IMR-90 (cell line): Measurements from ENCODE around the gene EPO. TPM values are rescaled to one million over a fixed set of nuclear protein-coding genes. Genes with fewer than 3 reads are reported as not detected.

Experiments used
- ATAC-seq: fragments of 200-7000 bp; cut with Tn5 transposase; 2 replicates; pipeline ENCODE4 v1.9.1; 2020; ENCODE audit warnings: low read depth, mild to moderate bottlenecking, moderate library complexity
- BruUV-seq: library from RNA; stranded (reverse); fragments of 400-500 nt; replicated peaks from 2 replicates; lab custom pipeline; 2021; lab: Mats Ljungman, UMichigan
- CTCF ChIA-PET: fragments of 300-600 bp; formaldehyde crosslinking; extraction: SDS; loops from one replicate; lab custom pipeline; 2021; ENCODE audit warnings: antibody characterized with exemption; lab: Yijun Ruan, JAX
- POLR2A ChIA-PET: fragments of 300-600 bp; sonication (Branson Sonifier 250); formaldehyde crosslinking; loops from one replicate; lab custom pipeline; 2022; ENCODE audit warnings: antibody characterized with exemption; ENCODE audit not compliant: unreplicated experiment; lab: Charles Lee
- DNase-seq: peaks from one replicate; pipeline ENCODE4 v3.0.0; 2013
- H2AFZ ChIP-seq: replicated peaks from 2 replicates; pipeline ENCODE3; 2013; ENCODE audit warnings: low read length, mild to moderate bottlenecking; ENCODE audit not compliant: poor library complexity
- H2AK5ac ChIP-seq: 2 replicates; pipeline ENCODE4 v1.6.1; 2013; ENCODE audit warnings: low read depth, low read length, inconsistent platforms
- H2AK9ac ChIP-seq: replicated peaks from 2 replicates; pipeline ENCODE3; 2013; ENCODE audit warnings: mild to moderate bottlenecking, low read depth, low read length, moderate library complexity; ENCODE audit not compliant: poor library complexity
- H2BK120ac ChIP-seq: 2 replicates; pipeline ENCODE4 v1.6.1; 2013; ENCODE audit warnings: low read depth, low read length, inconsistent platforms
- H2BK15ac ChIP-seq: 3 replicates; pipeline ENCODE4 v1.6.1; 2013; ENCODE audit warnings: low read depth, low read length, inconsistent platforms
- H2BK20ac ChIP-seq: 2 replicates; pipeline ENCODE4 v1.6.1; 2013; ENCODE audit warnings: low read depth, mild to moderate bottlenecking, inconsistent platforms, low read length, moderate library complexity
- H2BK5ac ChIP-seq: 2 replicates; pipeline ENCODE4 v1.6.1; 2013; ENCODE audit warnings: mild to moderate bottlenecking, low read depth, low read length, inconsistent platforms; ENCODE audit not compliant: poor library complexity, severe bottlenecking
- H3K14ac ChIP-seq: replicated peaks from 2 replicates; pipeline ENCODE4 v1.6.1; 2013; ENCODE audit warnings: low read depth, low read length, inconsistent platforms
- H3K18ac ChIP-seq: 2 replicates; pipeline ENCODE4 v1.6.1; 2013; ENCODE audit warnings: low read depth, low read length, control low read depth
- H3K23ac ChIP-seq: 2 replicates; pipeline ENCODE4 v1.6.1; 2013; ENCODE audit warnings: low read depth, low read length, inconsistent platforms
- H3K27ac ChIP-seq: 2 replicates; pipeline ENCODE4 v1.5.1; 2013; ENCODE audit warnings: mild to moderate bottlenecking, control low read depth, low read length; ENCODE audit not compliant: insufficient read depth
- H3K27me3 ChIP-seq: 2 replicates; pipeline ENCODE4 v1.6.1; 2013; ENCODE audit warnings: low read length; ENCODE audit not compliant: control insufficient read depth, insufficient read depth
- H3K36me3 ChIP-seq: 2 replicates; pipeline ENCODE4 v1.6.1; 2013; ENCODE audit warnings: low read length, mixed read lengths; ENCODE audit not compliant: control insufficient read depth, insufficient read depth
- H3K4ac ChIP-seq: 2 replicates; pipeline ENCODE4 v1.6.1; 2013; ENCODE audit warnings: low read depth, low read length, inconsistent platforms
- H3K4me1 ChIP-seq: 2 replicates; pipeline ENCODE4 v1.6.1; 2013; ENCODE audit warnings: low read length, mixed read lengths; ENCODE audit not compliant: control insufficient read depth, insufficient read depth
- H3K4me2 ChIP-seq: 2 replicates; pipeline ENCODE4 v1.6.1; 2013; ENCODE audit warnings: low read depth, mild to moderate bottlenecking, control low read depth, low read length, moderate library complexity
- H3K4me3 ChIP-seq: 2 replicates; pipeline ENCODE4 v1.5.1; 2013; ENCODE audit warnings: low read depth, mild to moderate bottlenecking, control low read depth, low read length, moderate library complexity; ENCODE audit not compliant: insufficient read depth
- H3K56ac ChIP-seq: 2 replicates; pipeline ENCODE4 v1.6.1; 2013; ENCODE audit warnings: low read length, inconsistent platforms; ENCODE audit not compliant: insufficient read depth; ENCODE audit errors: extremely low read depth
- H3K79me1 ChIP-seq, 2 experiments: 2 replicates each; pipeline ENCODE4 v1.6.1; 2013; ENCODE audit warnings: low read length in 2 of 2, inconsistent platforms in 1 of 2, low read depth in 1 of 2
- H3K9ac ChIP-seq: 2 replicates; pipeline ENCODE4 v1.6.1; 2013; ENCODE audit warnings: low read depth, low read length, control low read depth
- H3K9me1 ChIP-seq: 2 replicates; pipeline ENCODE4 v1.6.1; 2013; ENCODE audit warnings: low read length, inconsistent platforms; ENCODE audit not compliant: insufficient read depth
- H3K9me3 ChIP-seq: 2 replicates; pipeline ENCODE4 v1.6.1; 2013; ENCODE audit warnings: low read length; ENCODE audit not compliant: control insufficient read depth, insufficient read depth
- H4K20me1 ChIP-seq: 2 replicates; pipeline ENCODE4 v1.6.1; 2013; ENCODE audit warnings: low read length, inconsistent platforms; ENCODE audit not compliant: insufficient read depth
- H4K5ac ChIP-seq: 2 replicates; pipeline ENCODE4 v1.6.1; 2013; ENCODE audit warnings: mild to moderate bottlenecking, low read depth, low read length, control low read depth
- H4K8ac ChIP-seq, 2 experiments: 2 replicates each; pipeline ENCODE4 v1.6.1; 2013; ENCODE audit warnings: low read depth in 2 of 2, low read length in 2 of 2, control low read depth in 1 of 2, inconsistent platforms in 1 of 2
- H4K91ac ChIP-seq: 2 replicates; pipeline ENCODE4 v1.6.1; 2013; ENCODE audit warnings: low read depth, low read length, inconsistent platforms; ENCODE audit not compliant: insufficient read depth
- BHLHE40 ChIP-seq: fragments of 150-350 bp; IDR thresholded peaks from 2 replicates; pipeline ENCODE4 v1.6.1; 2016; ENCODE audit warnings: mild to moderate bottlenecking, low read depth, low read length
- CEBPB ChIP-seq: IDR thresholded peaks from 2 replicates; pipeline ENCODE4 v1.6.1; 2012; ENCODE audit warnings: low read depth, low read length, improper control_type of control experiment
- CHD1 ChIP-seq: IDR thresholded peaks from 2 replicates; pipeline ENCODE4 v1.6.1; 2012; ENCODE audit warnings: low read depth, low read length, improper control_type of control experiment
- CTCF ChIP-seq: conservative IDR thresholded peaks from 2 replicates; pipeline ENCODE4 v1.5.1; 2012; ENCODE audit warnings: mild to moderate bottlenecking, low read depth, low read length, improper control_type of control experiment
- ELK1 ChIP-seq: fragments of 150-350 bp; IDR thresholded peaks from 2 replicates; pipeline ENCODE4 v1.6.1; 2016; ENCODE audit warnings: low read depth, mild to moderate bottlenecking, low read length, moderate library complexity, borderline replicate concordance
- FOS ChIP-seq: fragments of 150-350 bp; IDR thresholded peaks from 2 replicates; pipeline ENCODE4 v1.6.1; 2016; ENCODE audit warnings: low read depth, low read length
- MAFK ChIP-seq: IDR thresholded peaks from 2 replicates; pipeline ENCODE4 v1.6.1; 2012; ENCODE audit warnings: low read depth, low read length, improper control_type of control experiment
- MAZ ChIP-seq: IDR thresholded peaks from 2 replicates; pipeline ENCODE4 v1.6.1; 2012; ENCODE audit warnings: low read depth, mild to moderate bottlenecking, low read length, improper control_type of control experiment, moderate library complexity, borderline replicate concordance
- MXI1 ChIP-seq: IDR thresholded peaks from 2 replicates; pipeline ENCODE4 v1.6.1; 2012; ENCODE audit warnings: low read depth, mild to moderate bottlenecking, low read length, moderate library complexity, borderline replicate concordance
- NFE2L2 ChIP-seq: fragments of 150-350 bp; IDR thresholded peaks from 2 replicates; pipeline ENCODE4 v1.6.1; 2016; ENCODE audit warnings: low read depth, mild to moderate bottlenecking, low read length
- POLR2A ChIP-seq: IDR thresholded peaks from 2 replicates; pipeline ENCODE4 v1.6.1; 2012; ENCODE audit warnings: mild to moderate bottlenecking, low read depth, low read length
- RAD21 ChIP-seq: IDR thresholded peaks from 2 replicates; pipeline ENCODE4 v1.6.1; 2012; ENCODE audit warnings: low read length, improper control_type of control experiment
- RCOR1 ChIP-seq: IDR thresholded peaks from 2 replicates; pipeline ENCODE4 v1.6.1; 2012; ENCODE audit warnings: mild to moderate bottlenecking, low read length, improper control_type of control experiment; ENCODE audit not compliant: insufficient replicate concordance
- RFX5 ChIP-seq: IDR thresholded peaks from 2 replicates; pipeline ENCODE4 v1.8.0; 2012; ENCODE audit warnings: low read depth, mild to moderate bottlenecking, low read length, moderate library complexity
- SMC3 ChIP-seq: fragments of 150-350 bp; IDR thresholded peaks from 2 replicates; pipeline ENCODE4 v1.6.1; 2016; ENCODE audit warnings: low read depth, mild to moderate bottlenecking, antibody characterized with exemption, low read length, moderate library complexity
- WGBS, 2 experiments: methylation state at CpG; one replicate each; pipeline versions ENCODE4 v1.1.5 to v1.1.7; 2013; ENCODE audit warnings: missing lambda C conversion rate in 2 of 2; ENCODE audit not compliant: insufficient read length in 1 of 2; ENCODE audit errors: extremely low coverage in 2 of 2; 5-methylcytosine and 5-hydroxymethylcytosine counted together
- dilution Hi-C: fragments of 300-500 bp; cut with HindIII; formaldehyde crosslinking; loops from one replicate; pipeline ENCODE4 v1.14.3; 2018; ENCODE audit warnings: low sequenced_read_pairs; ENCODE audit not compliant: unreplicated experiment
- in situ Hi-C: fragments of 300-500 bp; cut with MboI; formaldehyde crosslinking; loops from 3 replicates; pipeline ENCODE4 v1.14.3; 2019; ENCODE audit warnings: low sequenced_read_pairs, inconsistent platforms, mixed read lengths
- intact Hi-C: fragments of 100-400 bp; cut with micrococcal nuclease; formaldehyde crosslinking; loops from 2 replicates; pipeline ENCODE4 v1.10.0; 2022
- polyA plus RNA-seq, 3 experiments: library from polyadenylated mRNA; depleted of rRNA; stranded (reverse); fragments of >200 nt; gene quantifications; 2 replicates each; pipeline ENCODE4 v1.2.3, GENCODE V29; 2012; ENCODE audit warnings: low replicate concordance in 1 of 3
- total RNA-seq: library from RNA; depleted of rRNA; stranded (reverse); fragments of >200 nt; gene quantifications from 2 replicates; pipeline ENCODE4 v1.2.3, GENCODE V29; 2012
- TF ChIP-seq, protein P1 (sequence below): fragments of 150-350 bp; IDR thresholded peaks from 2 replicates; pipeline ENCODE4 v1.6.1; 2017; ENCODE audit warnings: mild to moderate bottlenecking, antibody characterized with exemption, low read length, low read depth

EPO gene
- total and polyA plus RNA-seq, 2 of the 4 experiments (the other 2 are of a cell fraction): not detected

- H4K20me1 ChIP-seq: no peaks in the 10 kb centered on the region
- no peaks in the 10 kb centered on the region for H3K4me1 ChIP-seq
- H2AFZ ChIP-seq: no peak overlapping the region
- no peak overlapping the region for H2BK15ac ChIP-seq
- H3K9me1 ChIP-seq: no peaks in the 10 kb centered on the region
- TF ChIP-seq POLR2A: no peak
- TF ChIP-seq CHD1: no peak
- TF ChIP-seq NFE2L2: no peak
- TF ChIP-seq RCOR1: no peak
- no peak for TF ChIP-seq MAZ
- no peak for TF ChIP-seq RFX5
- TF ChIP-seq, protein P1, sequence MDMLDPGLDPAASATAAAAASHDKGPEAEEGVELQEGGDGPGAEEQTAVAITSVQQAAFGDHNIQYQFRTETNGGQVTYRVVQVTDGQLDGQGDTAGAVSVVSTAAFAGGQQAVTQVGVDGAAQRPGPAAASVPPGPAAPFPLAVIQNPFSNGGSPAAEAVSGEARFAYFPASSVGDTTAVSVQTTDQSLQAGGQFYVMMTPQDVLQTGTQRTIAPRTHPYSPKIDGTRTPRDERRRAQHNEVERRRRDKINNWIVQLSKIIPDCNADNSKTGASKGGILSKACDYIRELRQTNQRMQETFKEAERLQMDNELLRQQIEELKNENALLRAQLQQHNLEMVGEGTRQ: no peak
- TF ChIP-seq BHLHE40: no peak
- no peak for TF ChIP-seq MAFK
- TF ChIP-seq RAD21: no peak
- no peak for TF ChIP-seq ELK1
- no peak for TF ChIP-seq CTCF
- TF ChIP-seq FOS: no peak
- no peak for TF ChIP-seq SMC3
- TF ChIP-seq CEBPB: no peak
- TF ChIP-seq MXI1: no peak
- BruUV-seq: no TSS peak
- in situ Hi-C loops (no loop called here), intact Hi-C loops (no loop called here), dilution Hi-C loops (no loop called here)
- H3K9ac ChIP-seq: no peak overlapping the region
- no peak overlapping the region for H4K5ac ChIP-seq
- H3K4me2 ChIP-seq: no peak overlapping the region
- no peak overlapping the region for H2AK9ac ChIP-seq
- no peak overlapping the region for H3K56ac ChIP-seq
- H3K36me3 ChIP-seq: no peaks in the 10 kb centered on the region
- no peak overlapping the region for H2BK20ac ChIP-seq
- H3K14ac ChIP-seq: no peak overlapping the region
- H3K18ac ChIP-seq: no peak overlapping the region
- no peak overlapping the region for H4K91ac ChIP-seq
- 73% methylated on average over 3 of the region's 10 CpGs; no CpG with 5 or more reads in 1 of the 2 experiments for WGBS, 2 experiments
- ChIA-PET POLR2A (no interaction called here), CTCF (no interaction called here)
- no peaks in the 10 kb centered on the region for H3K79me1 ChIP-seq
- no peak overlapping the region for H2BK120ac ChIP-seq
- 0 out of 2 replicates have a peak, but pooled peaks cover 1% of the 10 kb centered on the region for H3K9me3 ChIP-seq
- no peak overlapping the region for H3K4me3 ChIP-seq
- ATAC-seq (no peak), DNase-seq (no peak)
- H4K8ac ChIP-seq: no peak overlapping the region
- no peak overlapping the region for H3K23ac ChIP-seq
- H3K4ac ChIP-seq: no peak overlapping the region
- H2BK5ac ChIP-seq: no peak overlapping the region
- H2AK5ac ChIP-seq: no peak overlapping the region
- H3K27ac ChIP-seq: no peak overlapping the region
- H3K27me3 ChIP-seq: peaks cover 50% of the 10 kb centered on the region
Observed at GRCh38 chr7:100764841-100765240, 44.6 kb downstream of the EPO start.
